Measurements from ENCODE around the gene STXBP2. TPM values are rescaled to one million over a fixed set of nuclear protein-coding genes. Genes with fewer than 3 reads are reported as not detected.

The STXBP2 gene
- total RNA-seq, 4 donors from 2014 or later, result 117 to 245 (median 199) TPM

- H3K4me1 ChIP-seq, result peaks cover 0 to 24% (median 3%) of the 10 kb centered on the region in 4 donors
- peak overlapping the region in 1 of 4 donors; percentile 93 for H3K27ac ChIP-seq
- no peaks in the 10 kb centered on the region for H3K27me3 ChIP-seq
- no peak overlapping the region for H3K4me3 ChIP-seq
- H3K36me3 ChIP-seq, result peaks cover 0 to 79% (median 0%) of the 10 kb centered on the region in 3 donors
- no peaks in the 10 kb centered on the region for H3K9me3 ChIP-seq
- TF ChIP-seq CTCF (IDR thresholded peaks at IDR 0.05) (no peak), POLR2A (IDR thresholded peaks at IDR 0.05) (no peak)
- DNase-seq, result no peak
Observed at GRCh38 chr19:7620442-7621412, 16.2 kb upstream of the STXBP2 start.

- no peak overlapping the region for H3K27ac ChIP-seq
- peaks cover 0 to 72% (median 0%) of the 10 kb centered on the region in 3 donors for H3K36me3 ChIP-seq
- H3K4me3 ChIP-seq, result no peak overlapping the region
Observed at GRCh38 chr19:7622933-7623685, 13.8 kb upstream of the STXBP2 start.

GRCh38 chr19:7623725-7624603 is 12.9 kb upstream of the STXBP2 start:
- no peak for DNase-seq
- Histone ChIP-seq H3K36me3 (peaks cover 0 to 72% (median 0%) of the 10 kb centered on the region in 3 donors), H3K9me3 (no peaks in the 10 kb centered on the region), H3K27ac (no peak overlapping the region), H3K4me1 (peaks cover 8 to 27% (median 12%) of the 10 kb centered on the region in 4 donors), H3K4me3 (no peak overlapping the region), H3K27me3 (no peaks in the 10 kb centered on the region)
- TF ChIP-seq POLR2A (IDR thresholded peaks at IDR 0.05), result no peak
- no peak for TF ChIP-seq CTCF (IDR thresholded peaks at IDR 0.05)

More at GRCh38 chr19:7622933-7623685, 13.8 kb upstream of the STXBP2 start:
- no peak for DNase-seq
- Histone ChIP-seq H3K4me1 (peaks cover under 1 to 26% (median 4%) of the 10 kb centered on the region in 4 donors), H3K27me3 (no peaks in the 10 kb centered on the region), H3K9me3 (no peaks in the 10 kb centered on the region)
- TF ChIP-seq POLR2A (IDR thresholded peaks at IDR 0.05), result no peak
- TF ChIP-seq CTCF (IDR thresholded peaks at IDR 0.05), result no peak

- H3K36me3 ChIP-seq, result peaks cover 0 to 66% (median 0%) of the 10 kb centered on the region in 3 donors
- no peak for DNase-seq
Observed at GRCh38 chr19:7624810-7625209, 12.1 kb upstream of the STXBP2 start.

More at GRCh38 chr19:7624810-7625209, 12.1 kb upstream of the STXBP2 start:
- H3K9me3 ChIP-seq, result no peaks in the 10 kb centered on the region
- TF ChIP-seq POLR2A (IDR thresholded peaks at IDR 0.05) (no peak), CTCF (IDR thresholded peaks at IDR 0.05) (no peak)
- peaks cover 8 to 19% (median 9%) of the 10 kb centered on the region in 4 donors for H3K4me1 ChIP-seq
- H3K27me3 ChIP-seq, result no peaks in the 10 kb centered on the region
- H3K27ac ChIP-seq, result no peak overlapping the region
- no peak overlapping the region for H3K4me3 ChIP-seq
